Transverse colon (tissue), 4 donors: Measurements from ENCODE around the gene RPS2.

ENCODE experiments used
- POLR2A ChIP-seq: fragments of 450-650 bp; IDR thresholded peaks from one replicate; pipeline ENCODE4 v1.6.1; 2016; ENCODE audit warnings: antibody characterized with exemption, mild to moderate bottlenecking, moderate library complexity
- POLR2AphosphoS5 ChIP-seq, 3 donors: sonication (generic); formaldehyde crosslinking; IDR thresholded peaks; one replicate each; pipeline ENCODE4 v1.6.1; 2016; ENCODE audit warnings: antibody characterized with exemption in 3 of 3
- TF ChIP-seq, protein P1 (sequence below), 5 experiments: fragments of 200-600 bp in 3 of 5; fragments of 450-650 bp in 2 of 5; sonication (generic) in 3 of 5; IDR thresholded peaks; 1 replicate in 2 of 5; 2 replicates in 3 of 5; pipeline ENCODE4 v1.5.1; 2016 to 2017; ENCODE audit warnings: antibody characterized with exemption in 5 of 5, inconsistent platforms in 3 of 5, mild to moderate bottlenecking in 2 of 5, moderate library complexity in 1 of 5

DNA sequence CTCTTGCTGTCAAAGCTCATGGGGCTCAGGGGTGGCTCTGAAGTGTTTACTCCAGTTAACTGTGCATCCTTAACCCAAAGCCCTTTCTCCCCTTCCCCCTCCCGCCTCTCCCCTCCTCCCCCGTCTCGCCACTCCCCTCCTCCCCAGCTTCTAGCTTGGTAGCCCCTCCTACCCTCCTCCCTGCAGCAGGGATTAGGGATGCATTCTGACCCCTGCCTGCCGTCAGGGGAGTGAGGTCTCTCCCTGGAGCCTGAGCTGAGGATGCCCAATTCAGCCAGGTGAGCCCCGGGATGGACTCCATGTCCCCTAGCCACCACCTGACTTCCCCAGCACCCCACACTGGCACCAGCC is 48.0 kb downstream of the RPS2 start:
- TF ChIP-seq, protein P1, sequence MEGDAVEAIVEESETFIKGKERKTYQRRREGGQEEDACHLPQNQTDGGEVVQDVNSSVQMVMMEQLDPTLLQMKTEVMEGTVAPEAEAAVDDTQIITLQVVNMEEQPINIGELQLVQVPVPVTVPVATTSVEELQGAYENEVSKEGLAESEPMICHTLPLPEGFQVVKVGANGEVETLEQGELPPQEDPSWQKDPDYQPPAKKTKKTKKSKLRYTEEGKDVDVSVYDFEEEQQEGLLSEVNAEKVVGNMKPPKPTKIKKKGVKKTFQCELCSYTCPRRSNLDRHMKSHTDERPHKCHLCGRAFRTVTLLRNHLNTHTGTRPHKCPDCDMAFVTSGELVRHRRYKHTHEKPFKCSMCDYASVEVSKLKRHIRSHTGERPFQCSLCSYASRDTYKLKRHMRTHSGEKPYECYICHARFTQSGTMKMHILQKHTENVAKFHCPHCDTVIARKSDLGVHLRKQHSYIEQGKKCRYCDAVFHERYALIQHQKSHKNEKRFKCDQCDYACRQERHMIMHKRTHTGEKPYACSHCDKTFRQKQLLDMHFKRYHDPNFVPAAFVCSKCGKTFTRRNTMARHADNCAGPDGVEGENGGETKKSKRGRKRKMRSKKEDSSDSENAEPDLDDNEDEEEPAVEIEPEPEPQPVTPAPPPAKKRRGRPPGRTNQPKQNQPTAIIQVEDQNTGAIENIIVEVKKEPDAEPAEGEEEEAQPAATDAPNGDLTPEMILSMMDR (IDR thresholded peaks at IDR 0.05) = no peak
- TF ChIP-seq POLR2A (no peak), POLR2AphosphoS5 (IDR thresholded peaks at IDR 0.05) (no peak)
